HG02763 (cell line): ENCODE measurements around the gene CCL27.

ENCODE experiments used
- ATAC-seq: cut with Tn5 transposase; IDR thresholded peaks from one replicate; pipeline ENCODE4 v1.9.1; 2021; ENCODE audit warnings: mild to moderate bottlenecking, moderate library complexity; ENCODE audit not compliant: unreplicated experiment

The CCL27 gene

GRCh38 chr9:34628656-34629490, 33.6 kb downstream of the CCL27 start, which contains the start of gene ARID3C:
ARID3C (minus strand) TSS chr9:34629066; CDS start chr9:34628014, 1,052 bp downstream.
- ATAC-seq = no peak

DNA sequence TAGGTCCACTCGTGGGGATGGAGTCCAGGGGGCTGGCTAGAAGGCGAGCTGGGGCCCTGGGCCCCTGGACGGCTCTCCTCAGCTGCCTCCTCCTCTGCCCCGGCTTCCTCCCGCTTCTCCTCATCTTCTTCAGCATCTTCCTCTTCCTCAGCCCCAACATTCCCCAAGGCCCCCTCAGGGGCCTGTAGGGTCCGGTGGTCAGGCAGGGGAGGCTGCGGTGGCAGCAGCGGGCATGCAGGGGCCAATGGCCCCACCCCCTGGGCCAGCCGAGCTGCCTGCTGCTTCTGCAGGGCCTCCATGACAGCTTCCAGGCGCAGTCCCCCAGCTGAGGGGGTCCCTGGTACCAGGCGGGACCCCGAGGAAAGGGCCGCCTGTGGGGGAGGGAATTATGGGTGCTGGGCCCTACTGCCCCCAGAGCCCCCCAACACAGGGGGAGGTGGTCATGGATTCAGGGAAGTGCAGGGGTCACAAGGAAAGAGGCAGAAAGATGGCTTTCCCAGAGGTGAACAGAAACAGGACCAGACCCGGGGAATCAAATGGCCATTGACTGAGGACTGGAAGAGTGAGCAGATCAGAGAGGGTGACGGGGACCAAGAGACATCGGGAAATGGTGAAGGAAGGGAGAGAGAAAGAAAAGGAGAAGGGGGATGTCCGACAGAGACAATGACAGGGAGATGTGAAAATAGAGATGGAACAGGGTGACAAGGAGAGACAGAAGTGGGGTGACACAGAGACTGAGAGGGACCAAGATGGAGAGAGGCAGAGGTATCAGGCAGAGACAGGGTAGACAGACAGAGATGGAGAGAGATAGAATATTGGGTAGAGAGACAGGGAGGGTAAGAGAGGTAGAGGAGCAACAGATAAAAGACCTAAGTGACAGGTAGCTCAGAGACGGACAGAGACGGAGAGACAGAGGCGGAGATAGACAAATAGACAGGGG, 34.5 kb downstream of the CCL27 start:
- ATAC-seq = no peak

GRCh38 chr9:34625186-34625486, 37.3 kb downstream of the CCL27 start:
- ATAC-seq = no peak

- ATAC-seq = no peak
These were observed 37.8 kb downstream of the CCL27 start for GRCh38 chr9:34624475-34625185.

DNA sequence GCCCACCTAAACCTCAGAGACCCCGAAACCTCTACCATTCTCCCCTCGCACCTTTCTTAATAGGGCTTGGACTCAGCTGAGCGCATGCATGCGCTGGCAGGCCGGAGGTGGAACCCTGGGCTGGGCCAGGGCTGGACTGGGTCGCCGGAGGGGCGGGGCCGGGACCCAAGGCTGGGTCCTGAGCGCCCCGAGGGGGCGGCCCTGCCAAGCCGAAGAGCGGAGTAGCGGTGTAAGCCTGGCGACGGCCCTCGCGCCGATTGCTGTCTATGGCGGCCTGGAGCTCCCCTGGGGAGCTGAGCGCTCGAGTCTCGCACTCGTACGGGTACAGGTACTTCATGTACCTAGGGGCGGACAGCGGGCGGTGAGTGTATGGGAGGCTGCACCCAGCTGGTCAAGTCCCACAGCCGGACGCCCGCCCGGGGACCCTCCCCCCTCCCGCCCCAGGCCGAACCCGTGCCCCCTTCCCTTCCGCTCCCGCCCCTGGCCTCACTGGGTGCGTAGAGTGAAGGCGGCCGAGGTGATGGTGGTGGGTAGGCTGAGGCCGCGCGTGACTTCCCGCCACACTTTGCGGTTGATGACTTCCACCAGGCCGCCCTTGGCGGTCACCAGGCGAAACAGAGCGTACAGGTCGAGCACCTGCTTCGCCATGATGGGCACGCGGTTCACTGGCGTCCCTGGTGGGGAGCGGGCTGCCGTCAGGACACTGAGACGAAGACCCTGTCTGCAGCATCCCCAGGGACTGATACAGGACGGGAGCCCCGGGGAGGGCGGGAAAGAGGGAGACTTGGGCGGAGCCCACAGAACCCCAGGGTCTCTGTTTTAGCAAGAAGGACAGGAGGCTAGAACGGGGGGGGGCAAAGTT, 38.9 kb downstream of the CCL27 start:
- ATAC-seq = no peak

GRCh38 chr9:34620061-34620994, 42.1 kb downstream of the CCL27 start, which contains the start of gene DCTN3:
DCTN3 (minus strand) TSS chr9:34620495; CDS start chr9:34620464, 31 bp downstream.
- peak; percentile 99 for ATAC-seq

DNA sequence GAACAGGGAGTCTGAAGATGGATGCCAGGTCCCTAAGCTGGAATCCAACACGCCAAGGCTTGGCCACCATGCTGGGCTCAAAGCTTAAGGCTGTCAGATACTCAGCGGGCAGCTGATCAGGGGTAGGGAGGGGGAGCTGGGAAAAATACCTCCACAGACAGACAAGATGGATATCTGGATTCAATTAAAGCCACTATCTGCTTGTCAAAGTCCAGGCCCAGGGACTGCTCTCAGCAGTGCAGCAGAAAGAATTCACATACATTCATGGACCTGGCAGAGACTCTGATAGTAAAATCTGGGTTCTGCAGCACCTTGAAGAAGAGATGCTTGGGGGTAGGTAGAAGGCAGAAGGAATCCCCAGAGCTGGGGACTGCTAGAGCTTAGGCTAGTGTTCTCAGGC, 47.3 kb downstream of the CCL27 start:
- no peak for ATAC-seq

DNA sequence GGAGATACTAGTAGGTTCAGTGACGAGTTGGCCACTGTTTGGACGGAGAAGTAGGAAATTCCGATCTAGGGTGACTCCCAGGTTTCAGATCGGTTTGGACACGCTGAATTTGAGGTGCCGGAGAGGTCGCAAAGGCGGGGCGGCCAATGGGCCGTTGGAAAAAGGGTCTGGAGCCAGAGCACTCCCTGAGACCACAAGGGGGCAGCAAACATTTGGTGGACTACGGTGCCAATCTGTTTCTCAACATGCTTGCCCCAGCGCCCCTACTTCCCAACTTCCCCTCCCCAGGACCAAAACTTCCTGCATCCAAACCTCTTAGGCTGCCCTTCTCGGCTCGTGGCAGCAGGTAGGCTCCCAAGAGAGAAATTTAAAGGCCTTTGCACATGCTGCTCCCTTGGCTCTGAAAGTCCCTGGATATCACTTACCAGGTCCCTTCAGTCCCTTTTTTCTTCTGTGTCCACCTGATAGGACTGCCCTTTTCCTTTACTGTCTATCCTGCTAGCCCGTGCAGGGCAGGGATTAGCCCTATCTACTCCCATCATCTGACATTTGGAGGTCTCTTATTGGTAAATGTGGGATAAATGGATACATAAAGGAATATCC, 49.6 kb downstream of the CCL27 start:
- ATAC-seq = no peak
